CD14-positive monocyte (primary cell): ENCODE data around the gene RPL31. TPM values are rescaled to one million over a fixed set of nuclear protein-coding genes. Genes with fewer than 3 reads are reported as not detected.

Experiments used
- DNase-seq, 3 donors: peaks; one replicate each; pipeline ENCODE4 v3.0.0-alpha.2; 2011 to 2022
- H2AFZ ChIP-seq: 2 replicates; pipeline ENCODE4 v1.6.0; 2012; ENCODE audit warnings: mild to moderate bottlenecking, low read depth, low read length, inconsistent platforms; ENCODE audit not compliant: insufficient read depth, poor library complexity, severe bottlenecking
- H3K27ac ChIP-seq, 2 donors: 1 replicate in 1 of 2; 2 replicates in 1 of 2; pipeline ENCODE4 v1.5.1; 2012 to 2013; ENCODE audit warnings: low read length in 2 of 2, control low read depth in 1 of 2, inconsistent platforms in 1 of 2, low read depth in 1 of 2, mild to moderate bottlenecking in 1 of 2
- H3K27me3 ChIP-seq, 2 donors: one replicate each; pipeline versions ENCODE4 v1.6.0 to v1.6.1; 2011 to 2013; ENCODE audit warnings: low read length in 2 of 2; ENCODE audit not compliant: control insufficient read depth in 2 of 2, insufficient read depth in 2 of 2
- H3K36me3 ChIP-seq, 2 donors: replicated peaks in 1 of 2; 1 replicate in 1 of 2; 2 replicates in 1 of 2; pipeline versions ENCODE4 v1.5.1 to v1.6.1; 2012 to 2013; ENCODE audit warnings: low read length in 2 of 2, control low read depth in 1 of 2, inconsistent platforms in 1 of 2, mild to moderate bottlenecking in 1 of 2; ENCODE audit not compliant: insufficient read depth in 2 of 2, control insufficient read depth in 1 of 2
- H3K4me1 ChIP-seq, 2 donors: 1 replicate in 1 of 2; 2 replicates in 1 of 2; pipeline versions ENCODE4 v1.5.1 to v1.6.1; 2012 to 2013; ENCODE audit warnings: low read length in 2 of 2, control low read depth in 1 of 2, inconsistent platforms in 1 of 2, mild to moderate bottlenecking in 1 of 2, moderate library complexity in 1 of 2; ENCODE audit not compliant: insufficient read depth in 2 of 2, control insufficient read depth in 1 of 2
- H3K4me2 ChIP-seq: replicated peaks from 2 replicates; pipeline ENCODE3; 2012; ENCODE audit warnings: low read length, moderate library complexity, mild to moderate bottlenecking; ENCODE audit not compliant: poor library complexity, severe bottlenecking; ENCODE audit errors: extremely low read depth
- H3K4me3 ChIP-seq, 3 experiments: fragments of 200-600 bp in 1 of 3; sonication (generic) in 1 of 3; replicated peaks in 1 of 3; 1 replicate in 2 of 3; 2 replicates in 1 of 3; pipeline ENCODE4 v1.5.1; 2011 to 2013; ENCODE audit warnings: low read length in 3 of 3, mild to moderate bottlenecking in 3 of 3, control low read depth in 2 of 3, low read depth in 2 of 3, inconsistent platforms in 1 of 3, moderate library complexity in 1 of 3
- H3K79me2 ChIP-seq: 2 replicates; pipeline ENCODE4 v1.6.0; 2012; ENCODE audit warnings: mild to moderate bottlenecking, control low read depth, inconsistent platforms, low read length, moderate library complexity; ENCODE audit not compliant: insufficient read depth
- H3K9ac ChIP-seq: 2 replicates; pipeline ENCODE4 v1.6.0; 2017; ENCODE audit warnings: low read length, mild to moderate bottlenecking; ENCODE audit not compliant: insufficient read depth, poor library complexity, severe bottlenecking
- H3K9me3 ChIP-seq, 2 donors: replicated peaks in 1 of 2; 1 replicate in 1 of 2; 2 replicates in 1 of 2; pipeline versions ENCODE4 v1.5.1 to v1.6.1; 2012 to 2013; ENCODE audit warnings: low read length in 2 of 2, control low read depth in 1 of 2; ENCODE audit not compliant: control insufficient read depth in 1 of 2, insufficient read depth in 1 of 2
- H4K20me1 ChIP-seq: 2 replicates; pipeline ENCODE4 v1.6.0; 2012; ENCODE audit warnings: mild to moderate bottlenecking, low read length, control low read depth, moderate library complexity; ENCODE audit not compliant: insufficient read depth
- H3K27ac Mint-ChIP-seq, 7 donors: one replicate each; pipeline ENCODE4 v1.8.0; 2020; ENCODE audit warnings: mild to moderate bottlenecking in 7 of 7, mixed read lengths in 7 of 7, moderate library complexity in 6 of 7, inconsistent platforms in 2 of 7
- H3K27me3 Mint-ChIP-seq, 3 donors: one replicate each; pipeline ENCODE4 v1.8.0; 2021 to 2022; ENCODE audit warnings: low read depth in 3 of 3, mild to moderate bottlenecking in 3 of 3, mixed read lengths in 3 of 3, moderate library complexity in 3 of 3, inconsistent platforms in 1 of 3
- H3K36me3 Mint-ChIP-seq, 2 donors: one replicate each; pipeline ENCODE4 v1.8.0; 2020; ENCODE audit warnings: mixed read lengths in 2 of 2, inconsistent platforms in 1 of 2, mild to moderate bottlenecking in 1 of 2
- H3K4me1 Mint-ChIP-seq: one replicate; pipeline ENCODE4 v1.8.0; 2020; ENCODE audit warnings: mild to moderate bottlenecking, mixed read lengths
- H3K4me3 Mint-ChIP-seq, 2 donors: one replicate each; pipeline ENCODE4 v1.8.0; 2020; ENCODE audit warnings: mild to moderate bottlenecking in 2 of 2, mixed read lengths in 2 of 2, moderate library complexity in 1 of 2
- H3K9me3 Mint-ChIP-seq, 7 donors: one replicate each; pipeline ENCODE4 v1.8.0; 2020 to 2022; ENCODE audit warnings: mixed read lengths in 7 of 7, mild to moderate bottlenecking in 6 of 7, moderate library complexity in 6 of 7, inconsistent platforms in 2 of 7
- CTCF ChIP-seq: fragments of 200-600 bp; IDR thresholded peaks from one replicate; pipeline ENCODE4 v1.8.0; 2022; ENCODE audit warnings: antibody characterized with exemption, mild to moderate bottlenecking
- WGBS: methylation state at CpG from one replicate; pipeline ENCODE4 v1.1.5; 2013; ENCODE audit warnings: missing lambda C conversion rate; ENCODE audit not compliant: insufficient coverage; 5-methylcytosine and 5-hydroxymethylcytosine counted together
- intact Hi-C, 2 donors: fragments of 100-400 bp; cut with micrococcal nuclease; formaldehyde crosslinking; loops; one replicate each; pipeline versions ENCODE4 v1.15.0 to v1.15.1; 2023
- polyA plus RNA-seq, 3 donors: library from polyadenylated mRNA; depleted of rRNA in 1 of 3; unstranded in 2 of 3; stranded (reverse) in 1 of 3; fragments of 300-500 nt in 2 of 3; fragments of >200 nt in 1 of 3; fragmentation: Illumina TruSeq in 2 of 3; gene quantifications; 1 replicate in 2 of 3; 2 replicates in 1 of 3; pipeline ENCODE4 v1.2.3, GENCODE V29; 2012 to 2021

The RPL31 gene
- polyA plus RNA-seq, 3 donors: 1,537 to 2,299 (median 1,998) TPM

GRCh38 chr2:100969998-100970397 is 32.1 kb upstream of the RPL31 start:
- Histone ChIP-seq H3K36me3 (no peaks in the 10 kb centered on the region), H3K4me1 (no peaks in the 10 kb centered on the region), H3K4me3 (no peak overlapping the region), H2AFZ (no peak overlapping the region), H3K9me3 (no peaks in the 10 kb centered on the region), H3K27ac (no peak overlapping the region), H3K4me2 (no peak overlapping the region), H3K9ac (no peak overlapping the region), H3K27me3 (no peaks in the 10 kb centered on the region), H3K79me2 (no peaks in the 10 kb centered on the region), H4K20me1 (no peaks in the 10 kb centered on the region)
- Mint-ChIP-seq H3K4me3 (no peak overlapping the region), H3K36me3 (no peaks in the 10 kb centered on the region), H3K4me1 (no peaks in the 10 kb centered on the region), H3K9me3 (peaks cover 0 to 2% (median 0%) of the 10 kb centered on the region in 7 donors), H3K27ac (no peak overlapping the region), H3K27me3 (peaks cover 10 to 15% (median 10%) of the 10 kb centered on the region in 3 donors)
- TF ChIP-seq CTCF: no peak
- 91% methylated on average over 7 of the region's 7 CpGs for WGBS
- intact Hi-C loops: no loop called here
- DNase-seq: no peak

DNA sequence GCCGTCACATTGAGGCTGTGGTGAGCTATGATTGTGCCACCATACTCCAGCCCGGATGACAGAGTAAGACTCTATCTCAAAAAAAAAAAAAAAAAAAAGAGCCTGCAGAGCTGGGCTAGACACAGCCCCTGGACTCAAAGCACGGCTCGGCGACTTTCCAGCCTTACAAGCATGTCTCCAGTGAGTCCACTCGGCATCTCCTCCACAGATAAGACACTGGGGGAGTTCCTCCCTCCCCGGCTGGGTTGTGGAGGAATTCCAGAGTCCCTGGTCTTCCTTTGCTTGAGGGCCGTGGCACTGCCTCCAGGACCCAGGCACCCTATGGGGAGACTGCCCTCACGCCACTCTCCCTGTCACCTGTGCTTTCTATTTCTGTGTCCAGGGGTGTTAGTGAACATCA is 30.9 kb upstream of the RPL31 start:
- no peak overlapping the region for H3K4me3 ChIP-seq
- H3K4me1 ChIP-seq: no peaks in the 10 kb centered on the region
- WGBS: 100% methylated on average over 5 of the region's 9 CpGs
- H3K9me3 ChIP-seq: no peaks in the 10 kb centered on the region
- H3K79me2 ChIP-seq: no peaks in the 10 kb centered on the region
- Mint-ChIP-seq H3K27ac (no peak overlapping the region), H3K27me3 (peaks cover 9 to 16% (median 10%) of the 10 kb centered on the region in 3 donors), H3K4me3 (no peak overlapping the region), H3K4me1 (no peaks in the 10 kb centered on the region), H3K36me3 (no peaks in the 10 kb centered on the region), H3K9me3 (peaks cover 0 to 2% (median 0%) of the 10 kb centered on the region in 7 donors)
- DNase-seq: no peak
- no peak overlapping the region for H3K27ac ChIP-seq
- H3K27me3 ChIP-seq: no peaks in the 10 kb centered on the region
- no peak overlapping the region for H3K9ac ChIP-seq
- intact Hi-C loops: no loop called here
- no peak overlapping the region for H3K4me2 ChIP-seq
- no peaks in the 10 kb centered on the region for H4K20me1 ChIP-seq
- no peaks in the 10 kb centered on the region for H3K36me3 ChIP-seq
- TF ChIP-seq CTCF: no peak
- H2AFZ ChIP-seq: no peak overlapping the region
